ENCODE measurements around the gene HYI. TPM values are rescaled to one million over a fixed set of nuclear protein-coding genes. Genes with fewer than 3 reads are reported as not detected.

Gene HYI
- total RNA-seq, 4 donors from 2014 or later: 35.5 to 39.4 (median 38.0) TPM

- DNase-seq (ENCODE audit: low spot score in 2 of 2): no peak
- no peak for TF ChIP-seq POLR2A (IDR thresholded peaks at IDR 0.05)
- TF ChIP-seq, protein P1, sequence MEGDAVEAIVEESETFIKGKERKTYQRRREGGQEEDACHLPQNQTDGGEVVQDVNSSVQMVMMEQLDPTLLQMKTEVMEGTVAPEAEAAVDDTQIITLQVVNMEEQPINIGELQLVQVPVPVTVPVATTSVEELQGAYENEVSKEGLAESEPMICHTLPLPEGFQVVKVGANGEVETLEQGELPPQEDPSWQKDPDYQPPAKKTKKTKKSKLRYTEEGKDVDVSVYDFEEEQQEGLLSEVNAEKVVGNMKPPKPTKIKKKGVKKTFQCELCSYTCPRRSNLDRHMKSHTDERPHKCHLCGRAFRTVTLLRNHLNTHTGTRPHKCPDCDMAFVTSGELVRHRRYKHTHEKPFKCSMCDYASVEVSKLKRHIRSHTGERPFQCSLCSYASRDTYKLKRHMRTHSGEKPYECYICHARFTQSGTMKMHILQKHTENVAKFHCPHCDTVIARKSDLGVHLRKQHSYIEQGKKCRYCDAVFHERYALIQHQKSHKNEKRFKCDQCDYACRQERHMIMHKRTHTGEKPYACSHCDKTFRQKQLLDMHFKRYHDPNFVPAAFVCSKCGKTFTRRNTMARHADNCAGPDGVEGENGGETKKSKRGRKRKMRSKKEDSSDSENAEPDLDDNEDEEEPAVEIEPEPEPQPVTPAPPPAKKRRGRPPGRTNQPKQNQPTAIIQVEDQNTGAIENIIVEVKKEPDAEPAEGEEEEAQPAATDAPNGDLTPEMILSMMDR (IDR thresholded peaks at IDR 0.05): no peak
- 88% methylated on average over 23 of the region's 23 CpGs for WGBS, 2 donors
- intact Hi-C loops (cut with DNase I; ENCODE audit: low total_unique reads): no loop called here
- H3K4me3 ChIP-seq (ENCODE audit: low read depth, poor library complexity, severe bottlenecking): no peak overlapping the region
Measured at GRCh38 chr1:43423672-43424550, 29.8 kb downstream of the HYI start.

DNA sequence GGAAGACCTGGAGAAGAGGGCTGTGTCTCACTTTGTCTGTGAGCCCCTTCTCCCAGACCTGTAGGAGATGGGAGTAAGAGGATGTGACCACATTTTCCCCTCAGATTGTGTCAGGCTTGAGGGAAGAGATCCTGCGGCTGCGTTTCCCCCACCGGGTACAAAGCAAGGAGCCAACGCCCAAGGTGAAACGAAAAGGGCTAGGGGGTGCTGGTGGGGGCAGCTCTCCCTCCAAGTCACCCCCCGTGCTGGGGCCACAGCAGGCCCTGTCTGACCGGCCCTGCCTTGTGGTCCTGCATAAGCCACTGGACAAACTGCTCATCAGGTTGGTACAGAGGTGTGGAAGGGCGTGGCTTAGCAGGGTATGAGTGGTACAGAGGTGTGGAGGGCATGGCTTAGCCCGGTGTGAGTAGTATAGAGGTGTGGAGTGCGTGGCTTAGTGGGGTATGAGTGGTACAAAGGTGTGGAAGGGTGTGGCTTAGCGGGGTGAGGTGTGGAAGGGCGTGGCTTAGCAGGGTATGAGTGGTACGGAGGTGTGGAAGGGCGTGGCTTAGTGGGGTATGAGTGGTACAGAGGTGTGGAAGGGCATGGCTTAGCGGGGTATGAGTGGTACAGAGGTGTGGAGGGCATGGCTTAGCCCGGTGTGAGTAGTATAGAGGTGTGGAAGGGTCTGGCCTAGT, 30.6 kb downstream of the HYI start:
- TF ChIP-seq, protein P1 (IDR thresholded peaks at IDR 0.05): no peak
- TF ChIP-seq POLR2A (IDR thresholded peaks at IDR 0.05): no peak
- no peak for DNase-seq (ENCODE audit: low spot score in 2 of 2)
- intact Hi-C loops (cut with DNase I; ENCODE audit: low total_unique reads): no loop called here
- WGBS, 2 donors: 89 to 92% methylated on average over 16 of the region's 16 CpGs
- H3K4me3 ChIP-seq (ENCODE audit: low read depth, poor library complexity, severe bottlenecking): no peak overlapping the region

GRCh38 chr1:43421976-43422750, 31.6 kb downstream of the HYI start:
- TF ChIP-seq, protein P1 (IDR thresholded peaks at IDR 0.05): no peak
- no peak for TF ChIP-seq POLR2A (IDR thresholded peaks at IDR 0.05)
- intact Hi-C loops (cut with DNase I; ENCODE audit: low total_unique reads): no loop called here
- no peak overlapping the region for H3K4me3 ChIP-seq (ENCODE audit: low read depth, poor library complexity, severe bottlenecking)
- 90 to 91% methylated on average over 12 of the region's 12 CpGs for WGBS, 2 donors
- no peak for DNase-seq (ENCODE audit: low spot score in 2 of 2)

DNA sequence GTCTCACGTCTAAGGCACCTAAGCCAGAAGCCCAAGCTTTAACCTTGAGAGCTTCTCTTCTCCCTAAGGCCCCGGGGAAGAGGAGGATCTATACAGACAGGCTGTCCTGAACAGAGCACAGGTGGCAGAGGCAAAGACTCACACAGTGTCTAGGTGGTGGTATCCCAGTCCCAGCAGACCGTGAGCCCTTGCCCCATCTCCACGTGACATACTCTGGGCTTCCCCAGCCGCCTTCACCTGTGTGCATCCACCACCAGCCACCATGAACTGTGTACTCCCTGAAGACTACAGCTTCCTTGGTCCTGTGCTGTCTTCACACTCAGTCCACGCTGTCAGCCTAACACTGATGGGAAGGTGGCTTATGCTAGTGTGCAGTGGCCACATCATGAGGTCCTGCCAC, 32.3 kb downstream of the HYI start:
- no peak for DNase-seq (ENCODE audit: low spot score in 2 of 2)
- 95 to 96% methylated on average over 6 of the region's 6 CpGs for WGBS, 2 donors
- TF ChIP-seq POLR2A (IDR thresholded peaks at IDR 0.05): no peak
- TF ChIP-seq, protein P1 (IDR thresholded peaks at IDR 0.05): no peak
- intact Hi-C loops (cut with DNase I; ENCODE audit: low total_unique reads): no loop called here
- H3K4me3 ChIP-seq (ENCODE audit: low read depth, poor library complexity, severe bottlenecking): no peak overlapping the region

- TF ChIP-seq, protein P1 (IDR thresholded peaks at IDR 0.05): no peak
- no peak for TF ChIP-seq POLR2A (IDR thresholded peaks at IDR 0.05)
- peak in 1 of 2 donors; percentile 62 for DNase-seq (ENCODE audit: low spot score in 2 of 2)
- 97% methylated on average over 10 of the region's 10 CpGs for WGBS, 2 donors
- intact Hi-C loops (cut with DNase I; ENCODE audit: low total_unique reads): no loop called here
- no peak overlapping the region for H3K4me3 ChIP-seq (ENCODE audit: low read depth, poor library complexity, severe bottlenecking)
Measured at GRCh38 chr1:43420874-43421273, 32.9 kb downstream of the HYI start.

Data from lower leg skin (tissue), 4 donors.